GM19468 (cell line): Measurements from ENCODE around the gene SYNGR3.
"Not testable (repeated sequence)": the region's sequence is repeated elsewhere in the genome, so short reads cannot be mapped to it uniquely, and the experiment has no call there.

Experiments used
- ATAC-seq: cut with Tn5 transposase; IDR thresholded peaks from one replicate; pipeline ENCODE4 v1.9.1; 2021; ENCODE audit warnings: mild to moderate bottlenecking, moderate library complexity, moderate number of reproducible peaks; ENCODE audit not compliant: unreplicated experiment; ENCODE audit errors: extremely low read depth

Gene SYNGR3

DNA sequence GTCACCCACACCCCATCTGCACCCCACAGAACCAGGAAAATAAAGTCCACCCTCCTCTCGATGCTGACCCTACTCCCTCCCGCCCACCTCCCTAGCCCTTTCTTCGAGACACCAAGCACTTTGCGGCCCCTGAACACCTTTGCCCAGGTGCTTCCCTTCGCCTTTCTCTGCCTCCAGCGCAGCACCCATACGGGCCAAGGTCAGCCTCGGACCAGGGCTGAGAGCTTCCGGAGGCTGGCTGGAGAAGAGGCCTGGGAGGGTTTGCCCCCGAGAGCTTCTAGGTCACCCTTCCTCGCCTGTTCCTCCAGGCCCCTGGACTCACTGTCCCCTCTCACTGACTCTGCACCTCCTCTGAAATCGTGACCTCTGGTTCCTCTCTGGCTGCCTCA, 34.3 kb downstream of the SYNGR3 start:
- no peak for ATAC-seq

DNA sequence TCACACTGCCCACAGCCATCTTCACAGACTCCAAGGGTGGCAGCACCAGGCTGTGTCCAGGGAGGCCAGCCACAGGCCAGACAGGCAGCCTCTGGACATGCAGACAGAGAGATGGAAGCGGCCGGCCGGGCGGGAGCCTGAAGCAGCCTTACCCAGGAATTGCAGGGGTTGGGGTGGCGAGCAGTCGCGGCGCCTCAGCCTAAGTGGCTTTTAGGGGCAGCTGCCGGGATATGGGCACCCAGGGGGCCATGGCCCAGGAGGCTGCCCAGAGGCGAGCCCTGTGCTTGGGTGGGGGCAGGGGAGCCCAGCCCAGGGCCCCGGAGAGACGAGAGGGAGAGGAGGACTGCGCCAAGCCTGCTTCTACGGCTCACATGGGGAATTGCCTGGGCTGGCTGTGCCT, 35.5 kb downstream of the SYNGR3 start:
- ATAC-seq = no peak

DNA sequence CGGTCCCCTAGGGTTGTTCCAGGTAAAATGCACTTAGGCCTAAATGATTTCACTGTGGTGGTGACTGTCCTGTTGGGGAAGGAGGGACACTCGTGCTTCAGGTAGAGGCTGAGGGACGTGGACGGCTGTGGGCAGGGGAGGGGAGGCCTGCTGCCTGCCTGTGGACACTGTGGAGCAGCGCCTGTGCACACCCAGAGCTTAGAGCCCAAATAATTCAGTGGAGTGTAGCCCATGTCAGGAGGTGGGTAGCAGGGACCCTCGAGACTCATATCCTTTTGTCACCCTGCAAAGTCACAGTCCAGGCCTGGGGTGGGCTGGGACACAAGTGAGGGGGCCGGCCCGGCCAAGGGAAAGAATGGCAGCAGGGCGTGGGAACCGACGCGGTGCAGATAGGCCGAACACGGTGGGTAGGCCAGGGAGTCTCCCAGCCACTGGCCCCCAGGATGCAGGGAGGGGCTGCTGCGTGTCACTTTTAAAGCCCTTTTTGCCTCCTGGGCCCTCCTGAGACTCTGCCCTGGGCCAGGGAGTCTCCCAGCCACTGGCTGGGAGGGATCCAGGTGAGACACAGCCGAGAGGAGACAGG, 36.2 kb downstream of the SYNGR3 start:
- ATAC-seq = no peak

DNA sequence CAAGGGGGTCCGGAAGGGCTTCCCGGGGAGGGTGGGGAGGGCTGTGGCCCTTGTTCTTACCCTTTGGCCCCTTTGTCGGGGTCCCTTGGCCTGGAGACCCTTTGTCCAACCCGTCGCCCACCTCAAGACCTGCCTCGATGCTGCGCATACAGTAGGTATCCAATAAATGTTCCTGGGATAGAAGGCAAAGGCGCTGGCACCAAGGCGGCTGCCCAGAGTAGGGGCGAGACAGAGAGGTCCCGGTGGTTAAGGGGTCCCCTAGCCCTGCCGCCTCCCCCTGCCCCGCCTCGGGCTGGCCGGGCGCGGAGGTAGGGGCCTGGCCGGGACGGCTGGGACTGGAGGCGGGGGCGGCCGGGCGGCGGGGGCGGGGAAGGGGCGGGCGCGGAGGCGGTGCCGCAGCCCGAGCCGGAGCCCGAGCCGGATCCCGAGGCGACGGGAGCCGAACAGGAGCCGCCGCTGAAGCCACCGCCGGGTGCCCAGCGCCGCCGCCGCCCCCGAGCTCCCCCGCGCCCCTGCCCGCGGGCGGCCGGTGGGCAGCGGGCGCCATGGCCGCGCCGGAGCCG, 36.8 kb downstream of the SYNGR3 start, which contains the start of gene NHERF2:
TSS of gene NHERF2 (plus strand) at position 442 of the 563 bp plus-strand sequence. CDS start at position 546, 104 bp downstream.
- no peak for ATAC-seq

DNA sequence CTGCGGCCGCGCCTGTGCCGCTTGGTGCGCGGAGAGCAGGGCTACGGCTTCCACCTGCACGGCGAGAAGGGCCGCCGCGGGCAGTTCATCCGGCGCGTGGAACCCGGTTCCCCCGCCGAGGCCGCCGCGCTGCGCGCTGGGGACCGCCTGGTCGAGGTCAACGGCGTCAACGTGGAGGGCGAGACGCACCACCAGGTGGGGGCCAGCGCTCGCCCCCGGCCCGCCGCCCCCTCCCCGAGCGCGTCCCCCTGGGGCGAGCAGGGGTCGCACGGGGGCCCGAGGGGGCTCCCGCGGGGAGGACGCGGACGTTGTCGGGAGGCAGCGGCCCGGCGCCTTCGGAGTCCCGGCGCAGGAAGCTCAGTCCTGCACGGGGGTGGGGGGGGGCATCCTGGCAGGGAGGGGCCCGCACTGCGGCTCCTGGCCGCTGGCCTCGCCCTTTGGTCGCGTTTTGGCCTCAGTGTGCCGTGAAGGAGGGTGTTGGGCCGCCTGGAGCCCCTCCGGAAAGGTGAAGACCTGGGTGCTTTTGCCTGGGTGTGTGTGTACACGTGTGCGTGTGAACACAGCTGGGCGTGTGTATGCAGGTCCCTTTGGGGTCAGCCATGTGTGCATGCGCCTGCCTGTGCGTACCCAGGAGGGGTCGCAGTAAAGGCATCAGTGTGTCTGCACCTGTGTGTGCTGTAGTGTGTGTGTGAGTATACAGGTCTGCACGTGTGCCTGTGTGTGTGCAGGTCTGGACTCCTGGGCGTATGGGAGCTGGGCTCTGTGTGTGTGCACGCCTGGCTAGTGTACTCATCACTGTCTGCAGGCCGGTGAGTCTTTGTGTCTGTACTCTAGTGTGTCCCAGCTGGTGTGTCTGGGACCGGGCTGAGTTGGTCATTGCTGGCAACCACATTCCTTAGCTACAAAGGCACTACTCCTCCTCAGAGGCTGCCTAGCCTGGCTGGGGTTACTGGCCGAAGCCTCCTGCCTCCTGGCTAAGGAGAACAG, 37.5 kb downstream of the SYNGR3 start:
- no peak for ATAC-seq

DNA sequence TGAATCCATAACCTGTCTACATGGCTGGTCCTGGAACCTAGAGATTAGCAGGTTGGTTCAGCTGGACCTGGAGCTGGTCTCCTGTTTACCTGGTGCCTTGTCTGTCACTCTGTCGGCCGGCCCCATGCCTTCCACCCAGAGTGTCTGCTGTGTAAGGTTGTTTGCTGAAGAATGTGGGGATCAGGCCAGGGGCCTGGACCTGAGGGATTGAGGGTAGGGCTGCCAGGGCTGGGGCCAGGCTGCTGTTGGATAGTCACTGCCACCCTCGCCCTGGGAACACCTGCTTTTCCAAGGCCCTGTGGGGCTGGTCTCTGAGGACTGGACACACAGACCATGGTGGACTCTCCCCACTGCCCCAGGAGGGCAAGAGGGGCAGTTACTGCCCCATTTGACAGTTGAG, 38.4 kb downstream of the SYNGR3 start:
- ATAC-seq = no peak

DNA sequence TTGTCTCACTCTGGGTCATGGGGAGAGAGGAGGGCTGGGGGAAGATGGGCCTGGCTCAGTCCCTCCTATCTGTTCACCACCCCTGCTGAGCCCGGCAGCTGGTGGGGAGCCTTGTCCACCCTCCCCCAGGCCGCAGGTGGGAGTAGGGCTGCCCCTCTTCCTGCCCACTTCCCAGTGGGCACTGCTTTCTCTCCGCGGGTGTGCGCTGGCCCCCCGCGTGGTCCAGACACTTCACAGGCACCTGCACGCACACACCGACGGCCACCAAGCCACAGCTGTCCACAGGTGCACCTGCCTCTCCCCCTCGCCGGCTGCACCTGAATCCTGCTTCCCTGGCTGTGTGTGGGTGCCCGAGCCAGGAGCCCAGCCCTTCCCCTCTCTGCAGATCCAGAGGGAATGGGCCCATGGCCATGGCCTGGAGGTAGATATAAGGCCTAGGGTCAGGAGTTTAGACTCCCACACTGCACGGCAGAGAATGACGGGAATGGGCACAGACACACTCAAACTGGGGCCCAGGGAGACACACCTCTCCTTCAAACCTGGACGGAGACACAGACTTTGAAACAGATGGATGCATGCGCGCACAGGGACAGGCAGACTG, 39.0 kb downstream of the SYNGR3 start:
- no peak for ATAC-seq

DNA sequence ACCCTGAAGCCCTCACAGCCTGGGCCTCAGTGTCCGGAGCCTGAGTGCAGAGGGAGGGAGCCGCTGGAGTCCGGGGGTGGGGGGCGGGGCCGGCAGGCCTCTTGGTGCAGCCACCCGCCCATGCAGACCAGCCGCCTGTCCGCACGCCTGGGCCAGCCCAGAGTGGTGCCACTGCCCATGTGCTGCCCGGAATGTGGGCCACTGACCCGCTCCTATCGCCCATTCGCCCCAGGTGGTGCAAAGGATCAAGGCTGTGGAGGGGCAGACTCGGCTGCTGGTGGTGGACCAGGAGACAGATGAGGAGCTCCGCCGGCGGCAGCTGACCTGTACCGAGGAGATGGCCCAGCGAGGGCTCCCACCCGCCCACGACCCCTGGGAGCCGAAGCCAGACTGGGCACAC, 39.6 kb downstream of the SYNGR3 start:
- no peak for ATAC-seq

DNA sequence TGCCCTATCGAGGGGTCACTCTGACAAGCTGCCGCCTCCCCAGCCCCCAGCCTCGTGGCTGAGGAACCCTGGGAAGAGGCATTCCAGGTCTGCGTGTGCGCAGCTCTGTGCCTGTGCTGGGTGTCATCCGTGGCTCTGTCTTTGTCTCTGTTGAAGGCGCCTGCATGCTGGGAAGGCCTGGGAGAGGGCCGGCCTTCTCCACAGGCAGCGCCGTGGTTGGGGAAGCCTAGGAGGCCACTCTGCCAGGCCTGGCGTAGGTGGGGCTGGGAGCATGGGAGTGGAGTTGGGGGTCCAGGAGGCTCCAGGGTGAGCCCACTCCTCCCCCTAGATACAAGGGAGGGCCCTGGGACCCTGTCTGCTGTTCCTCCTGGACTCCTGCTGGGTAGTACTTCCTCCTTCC, 40.3 kb downstream of the SYNGR3 start:
- no peak for ATAC-seq

DNA sequence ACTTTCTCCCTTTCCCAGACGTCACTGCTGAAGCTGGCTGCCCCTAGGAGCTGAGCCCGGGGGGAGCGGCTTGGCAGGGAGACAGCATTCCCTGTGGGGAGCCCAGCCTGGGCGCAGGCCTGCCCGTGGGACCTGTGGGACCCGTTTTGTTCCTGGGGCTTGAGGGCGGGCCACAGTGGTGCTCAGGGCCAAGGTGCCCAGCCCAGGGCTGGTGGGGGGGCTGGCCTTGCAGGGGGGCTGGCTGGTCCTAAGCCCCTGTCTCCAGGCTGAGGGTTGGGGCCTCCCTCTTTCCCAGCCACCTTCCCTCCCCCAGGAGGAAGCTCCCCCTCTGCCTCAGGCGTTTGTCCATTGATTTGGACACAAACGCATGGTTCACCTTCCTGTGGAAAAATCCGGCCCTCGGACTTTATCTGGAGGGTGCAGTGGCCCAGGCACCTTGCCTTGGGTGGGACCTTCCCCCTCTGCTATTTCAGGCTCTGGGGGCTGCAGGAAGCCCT, 41.4 kb downstream of the SYNGR3 start:
- ATAC-seq = no peak

DNA sequence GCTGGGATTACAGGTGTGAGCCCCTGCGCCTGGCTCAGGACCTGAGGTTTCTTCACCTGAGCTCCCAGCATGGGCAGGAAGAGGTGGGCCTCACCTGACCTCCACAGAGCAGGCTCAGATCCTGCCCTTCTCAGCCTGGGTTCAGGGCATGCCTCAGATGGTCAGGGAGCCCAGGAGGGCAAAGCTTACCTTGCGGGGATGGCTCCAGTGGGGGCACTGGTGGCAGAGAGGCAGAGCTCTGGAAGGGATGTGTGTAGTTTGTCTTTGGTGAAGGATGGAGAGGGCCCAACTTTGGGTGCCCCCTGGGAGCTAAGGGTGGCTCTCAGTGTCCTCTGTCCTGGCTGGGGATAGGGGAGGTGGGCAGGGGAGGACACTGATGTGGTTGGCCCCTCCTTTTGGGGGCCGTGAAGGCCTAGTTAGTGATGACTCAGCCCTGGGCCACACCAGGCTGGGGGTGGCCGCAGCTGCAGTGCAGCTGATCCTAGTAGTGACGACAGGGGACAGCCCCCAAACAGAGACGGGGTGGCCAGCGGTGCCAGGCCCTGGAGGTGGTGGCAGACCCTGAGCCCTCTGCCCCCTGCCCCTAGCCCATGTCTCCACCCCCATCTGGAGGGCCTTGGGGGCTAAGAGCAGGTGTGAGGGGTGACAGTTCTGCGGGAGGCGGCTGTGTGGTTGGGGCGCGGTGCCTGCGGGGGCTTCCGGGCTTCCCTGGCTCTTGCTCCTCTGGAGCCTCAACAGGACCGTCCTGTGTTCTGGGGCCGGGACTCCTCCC, 42.7 kb downstream of the SYNGR3 start:
- no peak for ATAC-seq

DNA sequence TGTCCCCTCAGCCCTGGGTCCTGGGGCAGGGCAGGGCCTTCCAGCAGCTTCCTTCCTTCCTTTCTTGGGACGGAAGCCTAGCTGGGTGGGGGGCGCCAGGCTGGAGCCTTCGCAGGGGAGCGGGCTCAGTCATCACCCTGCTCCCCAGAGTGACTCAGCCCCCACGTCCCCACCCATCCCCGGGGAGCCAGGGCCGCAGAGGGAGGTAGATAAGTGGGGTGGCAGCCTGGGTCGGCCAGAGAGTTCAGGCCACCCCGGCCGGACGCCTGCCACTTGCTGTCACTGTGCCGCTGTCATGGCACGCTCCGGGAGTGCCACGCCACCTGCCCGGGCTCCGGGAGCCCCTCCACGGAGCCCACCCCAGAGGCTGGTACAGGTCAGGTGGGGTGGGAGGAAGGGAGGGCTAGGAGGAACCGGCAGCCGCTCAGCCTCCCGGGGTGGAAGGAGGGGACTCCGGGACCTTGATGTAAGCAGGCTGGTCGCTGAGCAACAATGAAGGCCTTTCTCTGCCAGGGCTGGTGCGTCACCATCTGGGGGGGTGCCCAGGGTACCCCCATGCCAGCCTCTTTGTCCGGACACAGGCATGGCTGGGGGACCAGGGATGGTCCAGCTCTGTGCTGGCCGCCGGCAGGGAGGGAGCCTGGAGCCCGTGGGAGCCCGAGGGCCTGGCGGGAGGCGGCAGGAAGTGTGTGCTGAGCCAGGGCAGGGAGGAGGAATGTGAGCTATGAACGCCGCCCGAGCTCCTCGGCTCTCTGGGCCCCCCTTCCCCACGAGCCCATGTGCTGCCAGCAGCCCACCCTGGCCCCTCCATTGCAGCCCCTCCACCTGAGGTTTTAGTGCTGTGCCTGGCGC, 43.5 kb downstream of the SYNGR3 start:
- no peak for ATAC-seq

DNA sequence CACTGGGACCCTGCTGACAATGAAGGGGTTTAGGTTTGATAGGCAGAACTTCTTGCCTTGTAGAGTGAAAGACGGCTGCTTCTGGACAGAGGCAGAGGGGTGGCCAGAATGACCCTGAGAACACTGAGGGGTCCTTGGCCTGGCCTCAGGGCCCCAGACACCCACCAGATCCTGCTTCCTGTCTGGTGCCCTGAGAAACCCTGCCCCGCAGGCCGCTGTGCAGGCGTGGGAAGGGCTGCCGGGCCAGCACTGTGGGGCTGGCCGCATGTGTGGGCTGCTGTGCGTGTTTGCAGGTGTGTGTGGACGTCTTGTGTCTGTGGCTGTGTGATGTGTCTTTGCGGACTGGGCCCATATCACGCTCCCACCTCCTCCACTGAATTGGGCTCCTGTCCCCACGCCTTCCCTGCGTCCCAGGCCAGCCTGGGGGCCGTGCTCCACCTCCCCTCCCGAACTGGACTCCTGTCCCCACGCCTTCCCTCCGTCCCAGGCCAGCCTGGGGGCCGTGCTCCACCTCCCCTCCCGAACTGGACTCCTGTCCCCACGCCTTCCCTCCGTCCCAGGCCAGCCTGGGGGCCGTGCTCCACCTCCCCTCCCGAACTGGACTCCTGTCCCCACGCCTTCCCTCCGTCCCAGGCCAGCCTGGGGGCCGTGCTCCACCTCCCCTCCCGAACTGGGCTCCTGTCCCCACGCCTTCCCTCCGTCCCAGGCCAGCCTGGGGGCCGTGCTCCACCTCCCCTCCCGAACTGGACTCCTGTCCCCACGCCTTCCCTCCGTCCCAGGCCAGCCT, 44.3 kb downstream of the SYNGR3 start:
- not testable (repeated sequence) for ATAC-seq

DNA sequence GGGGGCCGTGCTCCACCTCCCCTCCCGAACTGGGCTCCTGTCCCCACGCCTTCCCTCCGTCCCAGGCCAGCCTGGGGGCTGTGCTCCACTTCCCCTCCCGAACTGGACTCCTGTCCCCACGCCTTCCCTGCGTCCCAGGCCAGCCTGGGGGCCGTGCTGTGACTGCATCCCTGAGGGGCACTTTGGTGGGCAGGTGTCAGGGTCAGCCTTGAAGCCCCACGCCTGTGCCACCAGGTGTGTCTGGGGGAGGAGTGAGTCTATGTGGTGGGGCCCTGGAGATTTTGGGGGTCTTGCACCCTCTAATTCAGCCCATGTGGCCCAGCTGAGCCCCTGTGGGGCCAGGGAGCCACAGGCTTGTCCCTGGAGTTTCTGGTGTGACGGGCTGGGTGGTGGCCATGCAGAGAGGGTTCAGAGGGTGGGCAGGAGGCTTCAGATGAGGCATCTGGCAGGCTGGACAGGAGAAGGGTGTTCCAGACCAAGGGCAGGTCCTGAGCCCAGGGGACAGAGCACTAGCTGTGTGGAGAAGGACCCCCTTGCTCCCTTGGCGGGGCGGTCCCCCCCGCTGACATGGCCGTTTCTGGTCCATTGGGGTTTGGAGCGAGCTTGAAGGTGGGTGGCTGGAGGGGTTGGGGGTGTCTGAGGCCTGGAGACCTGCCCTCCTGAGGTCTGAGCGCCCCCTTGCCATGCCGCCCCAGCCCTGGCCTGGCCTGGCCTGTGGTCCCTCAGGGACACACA, 45.1 kb downstream of the SYNGR3 start:
- ATAC-seq = no peak

DNA sequence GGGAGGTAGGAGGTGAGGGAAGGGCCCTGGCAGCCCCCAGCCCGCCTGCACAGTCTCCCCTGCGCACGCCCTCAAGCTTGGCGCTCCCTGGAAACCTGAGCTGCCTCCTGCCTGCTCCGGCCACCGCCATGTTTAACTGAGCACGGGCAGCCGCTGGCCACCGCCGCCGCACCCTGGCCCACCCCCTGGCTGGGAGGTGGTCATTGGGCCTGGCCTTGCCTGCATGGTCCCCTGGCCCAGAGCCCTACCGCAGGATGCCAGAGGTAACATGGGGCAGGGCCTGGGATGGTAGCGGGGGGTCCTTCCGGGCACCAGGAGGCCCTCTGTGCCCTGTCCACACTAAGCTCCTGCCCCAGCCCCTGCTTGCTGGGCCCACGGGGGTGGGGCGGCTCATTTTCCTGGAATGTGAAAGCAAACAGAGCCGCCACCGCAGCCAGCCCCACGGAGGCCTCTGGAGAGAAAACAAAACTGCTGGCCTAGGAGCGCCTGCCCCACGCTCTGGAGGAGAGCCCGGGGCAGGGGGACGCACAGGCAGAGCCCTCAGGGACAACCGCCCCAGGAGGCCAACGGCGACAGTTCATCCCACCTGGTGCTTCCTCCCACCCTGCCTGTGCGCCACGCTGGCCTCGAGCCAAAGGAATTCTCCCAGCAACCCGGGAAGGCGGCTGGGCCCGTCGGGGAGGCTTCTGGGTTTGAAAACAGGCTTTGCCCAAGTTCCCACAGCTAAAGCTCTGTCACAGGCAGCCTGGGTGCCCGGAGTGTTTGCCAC, 45.8 kb downstream of the SYNGR3 start:
- ATAC-seq = no peak

DNA sequence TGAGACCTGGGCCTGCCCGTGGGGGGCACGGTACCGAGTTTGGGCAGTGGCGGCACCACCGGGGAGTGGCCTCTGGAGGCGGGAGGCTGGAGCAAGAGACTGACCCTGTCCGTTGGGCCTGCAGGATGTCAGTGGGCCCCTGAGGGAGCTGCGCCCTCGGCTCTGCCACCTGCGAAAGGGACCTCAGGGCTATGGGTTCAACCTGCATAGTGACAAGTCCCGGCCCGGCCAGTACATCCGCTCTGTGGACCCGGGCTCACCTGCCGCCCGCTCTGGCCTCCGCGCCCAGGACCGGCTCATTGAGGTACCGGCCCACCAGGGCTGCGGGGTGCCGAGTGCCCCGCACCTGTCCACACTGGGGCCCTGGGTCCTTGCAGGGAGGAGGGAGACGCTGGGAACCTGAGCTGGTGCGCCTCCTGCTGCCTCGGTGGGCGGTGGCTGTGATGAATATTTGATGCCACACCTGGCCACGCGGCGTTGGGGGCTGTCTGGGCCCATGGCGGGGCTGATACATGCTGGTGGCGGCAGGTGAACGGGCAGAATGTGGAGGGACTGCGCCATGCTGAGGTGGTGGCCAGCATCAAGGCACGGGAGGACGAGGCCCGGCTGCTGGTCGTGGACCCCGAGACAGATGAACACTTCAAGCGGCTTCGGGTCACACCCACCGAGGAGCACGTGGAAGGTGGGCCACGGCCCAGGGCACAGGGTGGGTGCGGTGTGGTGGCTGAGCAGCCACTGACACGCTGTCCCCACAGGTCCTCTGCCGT, 46.6 kb downstream of the SYNGR3 start:
- no peak for ATAC-seq
